ENCODE data around the gene TSPOAP1.
A peak's percentile ranks its signal among the peaks of the same experiment; 100 is the strongest.

TSPOAP1 gene

DNA sequence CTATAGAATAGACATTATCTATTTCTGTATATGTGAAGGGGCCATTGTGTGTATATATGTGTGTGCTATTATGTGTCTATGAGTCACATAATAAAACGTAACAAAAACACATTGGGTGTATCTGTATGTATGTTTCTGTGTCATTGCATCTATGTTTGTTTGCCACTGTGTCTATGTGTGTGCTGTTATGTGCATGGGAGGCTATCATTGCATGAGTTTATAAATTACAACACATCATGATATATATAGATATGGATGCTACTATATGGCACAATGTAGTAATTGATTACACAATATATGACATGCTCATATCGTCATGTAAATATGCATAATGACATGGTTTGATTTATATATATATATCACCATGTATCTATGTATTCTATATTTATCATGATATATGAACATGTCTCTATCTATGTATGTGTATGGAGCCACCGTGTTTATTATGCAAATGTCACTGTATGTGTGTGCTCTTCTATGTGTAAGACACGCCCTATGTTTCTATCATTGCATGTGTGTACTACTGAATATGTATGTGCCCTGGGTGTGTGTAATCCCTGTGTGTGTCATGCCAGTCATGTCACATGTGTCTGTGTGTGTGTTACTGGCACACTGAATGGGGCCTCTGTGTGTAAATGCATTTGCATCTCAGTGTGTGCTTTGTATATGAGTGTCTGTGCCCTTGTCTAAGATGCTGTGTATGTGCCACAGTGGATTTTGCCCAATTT is 1.4 kb upstream of the TSPOAP1 start:
- DNase-seq (ENCODE audit: low spot score): no peak

- no peak for DNase-seq (ENCODE audit: low spot score)
Observed at GRCh38 chr17:58329035-58329809, 627 bp upstream of the TSPOAP1 start.

DNA sequence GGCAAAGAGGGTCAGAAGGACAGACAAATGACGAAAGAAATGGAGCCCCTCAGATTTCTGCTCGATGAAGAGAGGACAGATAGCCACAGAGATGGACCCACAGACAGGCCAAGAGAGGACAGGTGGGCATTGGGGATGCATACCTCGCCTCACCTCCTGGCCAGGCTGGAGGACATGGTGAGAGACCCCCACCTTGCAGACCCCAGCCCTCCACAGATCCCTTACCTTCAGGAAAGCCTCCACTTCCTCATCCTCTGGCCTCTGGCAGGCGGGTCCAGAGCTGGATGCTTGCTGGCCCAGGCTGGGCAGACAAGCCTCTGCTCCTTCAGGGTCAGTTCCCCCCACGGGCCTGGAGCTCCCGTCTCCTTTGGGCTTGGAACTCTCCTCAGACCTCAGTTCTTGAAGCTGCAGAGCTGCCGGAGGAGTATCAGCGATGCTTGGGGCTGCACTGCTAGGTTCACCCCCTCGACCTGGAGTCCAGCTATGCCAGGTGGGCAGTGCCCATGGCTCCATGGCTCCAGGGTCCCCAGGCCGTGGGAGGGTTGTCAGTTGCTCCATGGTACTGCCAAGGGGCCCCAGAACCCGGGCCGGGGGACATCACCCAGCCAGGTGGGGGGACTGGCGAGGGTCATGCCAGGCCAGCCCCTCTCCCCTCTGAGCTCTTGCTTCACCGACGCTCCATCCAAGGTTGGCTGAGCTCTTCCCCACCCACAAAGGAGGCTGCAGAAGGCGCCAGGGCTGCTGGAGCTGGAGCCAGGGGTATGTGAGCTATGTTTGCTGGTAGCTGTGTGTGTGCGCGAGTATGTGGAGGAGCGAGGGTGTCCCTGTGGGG is 1.0 kb downstream of the TSPOAP1 start:
- no peak for DNase-seq (ENCODE audit: low spot score)

DNA sequence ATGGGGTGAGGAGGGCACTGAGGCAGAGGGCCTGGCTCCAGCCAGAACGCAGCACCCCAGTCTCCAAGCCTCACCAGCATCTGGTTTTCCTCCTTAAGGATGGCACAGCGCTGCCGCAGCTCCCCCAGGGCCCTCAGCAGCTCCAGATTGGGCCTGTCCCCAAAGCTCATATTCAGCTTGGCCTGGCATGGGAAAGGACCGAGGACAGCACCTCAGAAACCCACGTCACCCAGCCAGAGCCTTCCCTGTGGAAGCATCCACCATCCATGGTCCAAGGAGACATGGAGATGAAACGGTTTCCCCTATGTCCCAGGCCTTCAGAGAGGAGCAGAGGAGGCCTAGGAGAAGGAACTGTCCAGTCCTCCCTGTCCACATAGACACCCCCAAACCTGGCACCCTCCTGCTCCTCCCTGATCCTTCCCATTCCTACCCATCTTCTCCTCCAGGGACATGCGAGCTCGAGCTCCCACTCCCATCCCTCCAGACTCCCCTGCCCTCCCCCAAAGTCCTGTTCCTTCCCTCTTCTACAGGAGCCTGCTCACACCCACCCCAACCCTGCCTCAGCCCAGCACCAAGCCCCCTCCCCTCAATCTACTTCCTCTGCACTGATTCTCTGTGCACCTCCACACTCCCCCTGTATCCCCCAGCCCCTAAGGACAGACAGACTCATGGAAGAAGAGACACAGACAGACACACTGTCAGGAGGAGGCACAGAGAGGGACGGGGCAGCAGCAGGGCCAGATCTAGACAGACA is 1.8 kb downstream of the TSPOAP1 start:
- DNase-seq (ENCODE audit: low spot score): no peak

DNA sequence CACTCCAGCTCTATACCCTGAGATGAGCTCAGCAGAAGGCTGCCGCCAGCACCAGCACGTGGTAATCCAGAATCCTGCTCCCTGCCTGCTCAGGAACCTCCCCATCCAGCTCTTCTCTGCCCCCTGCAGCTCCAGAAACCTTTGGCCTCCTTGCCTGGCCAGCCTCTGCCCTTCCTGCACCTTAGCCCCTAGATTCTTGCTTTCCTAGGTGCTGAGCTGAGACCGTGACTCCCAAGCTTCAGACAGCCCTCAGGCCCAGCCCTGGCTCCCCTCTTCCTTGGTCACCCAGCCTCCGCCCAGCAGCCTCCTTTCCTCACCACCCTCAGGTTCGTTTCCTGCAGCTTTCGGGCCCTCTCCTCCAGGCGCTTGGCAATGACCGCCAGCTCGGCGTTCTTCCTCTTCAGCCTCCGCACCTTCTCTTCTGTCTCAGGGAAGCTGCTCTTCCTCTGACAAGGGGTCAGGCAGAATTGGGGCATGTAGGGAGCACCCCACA is 2.6 kb downstream of the TSPOAP1 start:
- peak; percentile 3 for DNase-seq (ENCODE audit: low spot score)

DNA sequence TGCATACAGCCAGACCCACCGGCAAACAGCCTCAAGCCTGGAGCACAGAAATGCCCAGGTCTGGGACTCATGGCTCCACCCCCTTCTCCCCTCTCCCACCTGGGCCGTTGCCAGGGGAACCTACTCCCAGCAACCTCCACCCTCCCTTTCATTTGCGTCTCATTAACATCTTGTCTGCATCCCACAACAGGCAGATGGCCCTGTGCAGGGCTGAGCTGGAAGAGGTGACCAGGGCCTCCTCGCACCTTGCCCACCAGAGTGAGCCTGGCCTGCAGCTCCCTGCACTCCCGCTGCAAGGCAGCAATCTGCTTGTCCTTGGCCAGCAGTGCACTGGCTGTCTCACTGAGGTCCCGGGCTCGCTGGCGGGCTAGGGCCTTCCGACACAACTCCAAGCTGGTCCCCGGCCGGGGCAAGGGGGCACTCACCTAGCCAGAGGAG is 3.3 kb downstream of the TSPOAP1 start:
- no peak for DNase-seq (ENCODE audit: low spot score)

- DNase-seq (ENCODE audit: low spot score): no peak
Observed at GRCh38 chr17:58324409-58325288, 3.9 kb downstream of the TSPOAP1 start.

DNA sequence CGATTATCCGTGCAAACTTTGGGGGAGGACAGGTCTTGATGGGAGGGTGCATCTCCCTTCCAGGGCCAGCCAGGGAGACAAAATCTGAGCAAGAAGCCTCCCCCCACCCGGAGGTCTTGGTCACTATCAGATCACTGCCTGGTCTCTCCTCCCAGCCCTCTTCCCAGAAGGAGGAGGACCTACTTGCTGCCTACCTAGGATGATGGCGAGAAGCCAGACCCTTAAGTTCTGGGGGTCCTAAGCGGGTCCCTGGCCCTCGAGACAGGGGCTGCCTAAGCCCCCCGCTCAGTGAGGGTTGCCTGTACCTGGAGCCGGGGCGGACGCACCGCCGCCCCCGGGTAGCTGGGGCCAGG is 4.6 kb downstream of the TSPOAP1 start:
- no peak for DNase-seq (ENCODE audit: low spot score)

GRCh38 chr17:58323366-58324055 is 5.1 kb downstream of the TSPOAP1 start:
- DNase-seq (ENCODE audit: low spot score): no peak

DNA sequence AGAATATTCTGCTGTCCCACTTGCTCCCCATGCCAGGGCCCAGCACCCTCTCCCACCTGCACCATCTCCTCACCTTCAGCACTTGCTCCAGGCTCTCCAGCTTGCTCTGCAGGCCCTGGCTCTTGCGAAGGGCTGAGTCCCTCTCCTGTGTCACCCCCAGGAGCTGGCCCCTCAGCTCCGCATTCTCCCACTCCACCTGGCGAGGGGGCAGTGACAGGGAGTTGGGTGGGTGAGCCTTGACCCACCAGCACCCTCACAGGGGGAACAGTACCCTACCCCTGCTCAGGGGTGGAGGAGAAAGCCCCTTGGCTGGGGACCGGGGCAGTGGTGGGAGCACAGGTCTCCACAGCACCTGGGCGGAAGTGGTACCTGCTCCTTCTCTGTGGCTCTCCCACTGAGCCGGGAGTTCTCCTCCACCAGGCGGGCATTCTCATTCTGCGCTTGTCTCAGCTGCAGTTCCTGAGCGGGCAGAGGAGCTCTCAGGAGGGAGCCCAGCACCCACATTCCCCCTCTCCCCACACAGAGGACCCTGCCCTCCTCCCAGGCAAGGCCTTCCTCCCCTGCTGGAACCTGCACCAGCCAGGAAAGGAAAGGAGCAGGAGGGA is 5.9 kb downstream of the TSPOAP1 start:
- no peak for DNase-seq (ENCODE audit: low spot score)

DNA sequence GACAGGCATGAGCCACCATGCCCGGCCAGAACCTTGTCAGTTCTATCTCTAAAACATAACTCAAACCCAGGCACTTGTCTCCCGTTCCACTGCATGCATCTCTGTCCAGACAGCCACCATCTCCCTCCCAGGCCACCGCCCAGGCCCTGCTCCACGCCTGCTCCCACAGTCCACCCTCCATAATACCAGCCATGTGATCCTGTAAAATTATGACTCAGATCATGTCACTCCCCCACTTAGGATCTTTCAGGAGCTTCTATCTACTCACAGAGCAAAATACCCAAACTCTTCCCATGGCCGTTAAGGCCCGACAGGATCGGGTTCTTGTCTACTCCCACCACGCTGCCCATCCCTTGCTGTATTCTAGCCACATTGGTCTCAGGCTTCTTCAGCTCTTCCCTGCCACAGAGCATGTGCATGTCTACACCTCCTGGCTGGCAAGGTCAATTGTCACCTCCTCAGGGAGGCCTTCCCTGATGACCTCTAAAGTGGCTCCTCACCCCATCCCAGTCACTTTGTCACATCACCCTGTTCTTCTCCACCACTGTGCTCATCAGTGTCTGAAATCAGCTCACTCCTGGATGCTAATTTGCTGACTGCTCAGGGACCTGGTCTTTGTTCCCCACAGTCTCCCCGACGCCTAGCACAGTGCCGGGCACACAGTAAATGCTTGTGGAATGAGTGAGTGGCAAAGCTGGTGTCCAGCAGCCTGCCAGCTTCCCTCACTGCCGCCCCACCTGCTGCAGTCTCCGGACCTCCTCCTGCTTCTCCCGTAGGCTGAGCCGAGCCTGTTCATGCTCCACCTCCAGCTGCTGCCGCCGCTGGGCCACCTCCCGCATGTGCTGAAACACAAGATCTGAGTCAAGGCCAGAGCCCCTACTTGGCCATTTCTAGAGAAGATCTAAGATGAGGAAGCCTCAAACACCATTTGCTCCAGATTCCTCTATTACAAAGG is 6.7 kb downstream of the TSPOAP1 start:
- DNase-seq (ENCODE audit: low spot score): no peak

DNA sequence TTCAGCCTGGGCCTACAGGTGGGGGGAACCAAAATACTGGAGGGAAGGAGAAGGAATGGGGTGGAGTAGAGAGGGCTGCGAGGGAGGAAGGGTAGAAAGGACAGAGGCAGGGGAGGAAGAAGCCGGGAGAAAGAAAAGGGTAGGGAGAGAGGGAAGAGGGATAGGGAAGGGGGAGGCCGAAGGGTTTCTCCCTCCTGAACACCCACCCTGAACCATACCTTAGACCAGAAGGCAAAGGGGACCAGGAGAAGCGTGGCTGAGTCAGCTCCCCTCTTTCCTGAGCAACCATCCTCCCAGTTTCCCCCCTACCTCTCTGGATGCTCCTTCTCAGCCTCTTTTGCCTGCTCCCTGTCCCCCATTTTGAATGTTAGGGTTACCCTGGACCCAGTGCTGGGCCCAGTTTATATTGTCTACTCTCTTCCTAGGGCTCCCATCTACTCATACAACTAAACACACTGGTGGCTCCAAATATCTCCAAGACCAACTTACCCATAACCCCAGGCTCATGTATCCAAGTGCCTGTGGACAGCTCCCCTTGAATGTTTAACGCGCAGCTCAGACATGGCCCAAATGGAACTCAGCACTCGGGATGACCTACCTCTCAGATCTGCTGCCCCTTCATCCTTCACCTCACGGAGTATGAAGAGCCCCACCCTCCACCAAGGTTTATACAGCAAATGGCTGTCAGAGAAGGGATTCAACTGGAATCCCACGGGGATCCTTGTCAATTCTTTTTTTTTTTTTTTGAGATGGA is 7.8 kb downstream of the TSPOAP1 start:
- no peak for DNase-seq (ENCODE audit: low spot score)

DNA sequence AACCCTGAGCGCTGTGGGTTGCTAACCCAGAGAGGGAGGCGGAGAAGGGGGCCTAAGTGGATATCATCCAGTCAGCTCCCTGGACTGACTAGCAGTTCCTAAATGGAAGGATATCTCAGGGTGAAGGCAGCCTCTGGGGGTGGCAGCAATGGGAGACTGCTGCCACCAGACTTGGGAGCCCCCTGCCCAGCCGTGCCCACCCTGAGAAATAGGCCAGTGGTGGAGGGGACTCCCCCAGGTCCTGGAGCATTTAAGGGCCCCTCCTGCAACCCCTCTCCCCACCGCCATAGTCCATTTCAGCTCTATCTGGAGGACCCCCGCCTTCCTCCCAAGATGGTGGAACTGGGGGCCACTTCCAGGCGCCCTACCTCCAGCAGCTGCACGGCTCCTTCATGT is 8.4 kb downstream of the TSPOAP1 start:
- DNase-seq (ENCODE audit: low spot score): no peak

DNA sequence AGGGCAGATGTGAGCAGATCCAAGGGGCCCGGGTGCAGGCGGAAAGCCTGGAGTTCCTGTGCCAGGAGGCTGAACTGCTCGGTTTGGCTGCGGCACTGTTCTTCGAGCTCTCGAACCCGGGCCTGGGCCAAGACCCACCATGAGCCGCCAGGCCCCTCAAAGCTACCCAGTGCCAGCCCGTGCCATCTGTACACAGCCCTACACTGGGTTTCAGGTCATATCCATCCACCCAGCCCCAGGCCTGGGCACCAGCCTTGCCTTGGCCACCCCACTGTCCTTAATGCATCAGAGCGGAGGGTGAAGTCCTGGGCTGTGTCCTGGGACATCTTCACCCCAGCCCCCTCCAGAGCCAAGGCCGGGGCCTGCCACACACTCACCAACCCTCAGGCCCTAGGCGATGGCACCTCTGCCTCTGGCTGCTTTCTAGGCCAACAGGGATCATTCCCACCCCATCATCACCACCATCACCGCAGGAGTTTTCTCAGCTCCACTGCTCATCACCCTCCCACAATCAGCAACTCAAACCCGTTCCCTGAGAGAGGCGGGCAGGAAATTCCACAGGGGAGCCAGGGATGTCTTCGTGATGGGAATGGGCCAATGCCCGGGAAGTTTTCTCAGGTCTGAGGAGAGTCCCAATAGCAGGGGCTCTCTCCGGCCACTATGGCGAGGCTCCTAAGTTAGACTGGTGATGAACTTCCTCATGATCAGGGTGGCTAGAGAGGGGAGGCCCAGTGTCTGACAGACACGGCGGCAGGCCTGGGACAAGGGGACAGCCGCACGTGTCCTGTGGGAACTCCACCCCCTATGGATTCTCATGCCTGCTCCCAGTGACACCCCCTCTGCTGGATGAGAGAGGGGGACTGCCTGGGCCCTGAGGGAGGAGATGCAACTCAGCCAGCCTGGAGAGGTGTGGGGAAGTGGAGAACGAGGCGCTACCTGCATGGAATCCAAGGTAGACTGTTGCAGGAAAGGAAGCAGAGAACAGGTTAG is 9.1 kb downstream of the TSPOAP1 start:
- DNase-seq (ENCODE audit: low spot score): no peak

- DNase-seq (ENCODE audit: low spot score): no peak
Observed at GRCh38 chr17:58318627-58319172, 9.9 kb downstream of the TSPOAP1 start.

DNA sequence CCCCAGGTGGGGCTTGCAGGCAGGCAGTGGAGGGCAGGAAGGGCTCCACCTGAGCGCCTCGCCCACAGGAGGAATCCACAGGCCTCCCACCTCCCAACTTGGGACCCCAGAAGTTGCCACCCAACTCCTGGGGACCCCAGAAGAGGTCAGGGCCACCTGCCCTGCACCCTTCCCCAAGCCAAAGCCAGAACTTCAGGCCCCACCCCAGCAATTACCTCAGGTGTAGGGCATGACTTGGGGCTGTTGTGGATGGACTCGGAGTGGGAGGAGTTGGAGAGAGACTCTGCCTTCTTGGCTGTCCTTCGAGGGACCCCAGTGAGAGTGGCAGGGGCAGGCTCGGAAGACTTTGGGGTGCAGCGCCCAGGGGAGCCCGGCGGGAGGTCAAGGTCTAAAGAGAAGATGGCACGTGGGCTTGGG is 10.5 kb downstream of the TSPOAP1 start:
- no peak for DNase-seq (ENCODE audit: low spot score)

All from RKO (cell line).